Esophagus muscularis mucosa (tissue), 4 donors: Measurements from ENCODE around the gene PPA1.
A peak's percentile ranks its signal among the peaks of the same experiment; 100 is the strongest.

Experiments
- EP300 ChIP-seq: sonication (generic); formaldehyde crosslinking; IDR thresholded peaks from one replicate; pipeline ENCODE4 v1.6.1; 2017; ENCODE audit warnings: antibody characterized with exemption
- POLR2A ChIP-seq: fragments of 450-650 bp; IDR thresholded peaks from one replicate; pipeline ENCODE4 v1.6.1; 2017; ENCODE audit warnings: antibody characterized with exemption, moderate library complexity, mild to moderate bottlenecking, low read depth
- POLR2AphosphoS5 ChIP-seq, 2 donors: sonication (generic); formaldehyde crosslinking; IDR thresholded peaks; one replicate each; pipeline ENCODE4 v1.6.1; 2017; ENCODE audit warnings: antibody characterized with exemption in 2 of 2
- TF ChIP-seq, protein P1 (sequence below), 3 experiments: fragments of 200-600 bp in 2 of 3; fragments of 450-650 bp in 1 of 3; sonication (generic) in 2 of 3; IDR thresholded peaks; one replicate each; pipeline ENCODE4 v1.5.1; 2017 to 2019; ENCODE audit warnings: antibody characterized with exemption in 3 of 3, mild to moderate bottlenecking in 2 of 3, moderate library complexity in 1 of 3

GRCh38 chr10:70232155-70232858 lies 922 bp downstream of the PPA1 start:
- TF ChIP-seq POLR2AphosphoS5 (IDR thresholded peaks at IDR 0.05) = peak; percentile 64 to 65
- TF ChIP-seq, protein P1, sequence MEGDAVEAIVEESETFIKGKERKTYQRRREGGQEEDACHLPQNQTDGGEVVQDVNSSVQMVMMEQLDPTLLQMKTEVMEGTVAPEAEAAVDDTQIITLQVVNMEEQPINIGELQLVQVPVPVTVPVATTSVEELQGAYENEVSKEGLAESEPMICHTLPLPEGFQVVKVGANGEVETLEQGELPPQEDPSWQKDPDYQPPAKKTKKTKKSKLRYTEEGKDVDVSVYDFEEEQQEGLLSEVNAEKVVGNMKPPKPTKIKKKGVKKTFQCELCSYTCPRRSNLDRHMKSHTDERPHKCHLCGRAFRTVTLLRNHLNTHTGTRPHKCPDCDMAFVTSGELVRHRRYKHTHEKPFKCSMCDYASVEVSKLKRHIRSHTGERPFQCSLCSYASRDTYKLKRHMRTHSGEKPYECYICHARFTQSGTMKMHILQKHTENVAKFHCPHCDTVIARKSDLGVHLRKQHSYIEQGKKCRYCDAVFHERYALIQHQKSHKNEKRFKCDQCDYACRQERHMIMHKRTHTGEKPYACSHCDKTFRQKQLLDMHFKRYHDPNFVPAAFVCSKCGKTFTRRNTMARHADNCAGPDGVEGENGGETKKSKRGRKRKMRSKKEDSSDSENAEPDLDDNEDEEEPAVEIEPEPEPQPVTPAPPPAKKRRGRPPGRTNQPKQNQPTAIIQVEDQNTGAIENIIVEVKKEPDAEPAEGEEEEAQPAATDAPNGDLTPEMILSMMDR (IDR thresholded peaks at IDR 0.05) = no peak
- TF ChIP-seq POLR2A = peak; percentile 16
- TF ChIP-seq EP300 = no peak
